ENCODE data around the gene PRKCG.

DNA sequence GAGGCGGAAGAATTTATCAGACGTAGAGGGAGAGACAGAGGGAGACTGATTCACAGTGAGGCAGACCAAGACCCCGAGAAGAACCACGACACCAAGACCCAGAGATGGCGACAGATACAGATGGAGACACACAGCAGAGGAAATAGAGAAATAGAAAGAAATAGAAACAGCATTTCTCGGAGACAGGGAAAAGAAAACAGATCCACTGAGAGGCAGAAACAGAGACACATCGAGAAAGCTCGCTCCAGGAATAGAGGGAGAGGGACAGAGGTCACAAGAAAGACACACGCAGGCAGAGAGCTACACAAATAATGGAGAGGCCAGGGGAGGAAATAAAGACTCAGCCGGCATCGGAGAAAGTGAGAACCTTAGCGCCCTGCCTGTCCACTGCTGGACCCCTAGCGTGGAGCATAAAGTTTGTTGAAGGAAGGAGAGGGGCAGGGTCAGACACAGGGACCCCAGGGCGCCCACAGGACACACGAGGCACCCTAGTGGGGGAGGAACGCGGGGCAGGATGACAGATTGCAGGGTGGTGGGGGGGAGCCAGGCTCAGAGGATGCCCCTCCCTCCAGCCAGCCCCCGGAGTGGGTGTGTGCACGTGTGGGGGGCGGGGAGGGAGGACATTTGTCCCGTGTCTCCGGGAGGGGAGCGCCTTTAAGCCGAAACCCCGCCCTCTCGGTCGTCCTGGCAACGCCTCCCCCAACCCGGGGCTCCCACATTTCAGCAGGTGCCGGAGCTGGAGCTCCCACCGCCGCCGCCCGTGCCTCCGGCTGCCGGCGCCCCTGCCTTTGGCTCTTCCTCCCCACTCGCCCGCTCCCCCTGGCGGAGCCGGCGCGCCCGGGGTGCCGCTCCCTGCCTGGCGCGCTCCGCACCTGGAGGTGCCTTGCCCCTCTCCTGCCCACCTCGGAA is at the start of gene PRKCG:
- peak; percentile 64 for TF ChIP-seq CTCF (conservative IDR thresholded peaks at IDR 0.05)
- no peak for TF ChIP-seq EZH2 (IDR thresholded peaks at IDR 0.05; ENCODE audit: low read depth)
